H9 (cell line): Measurements from ENCODE around the gene NUDT14. TPM values are rescaled to one million over a fixed set of nuclear protein-coding genes. Genes with fewer than 3 reads are reported as not detected.

Experiments
- DNase-seq: peaks from one replicate; pipeline ENCODE4 v3.0.0-alpha.2; 2017
- H2AFZ ChIP-seq: one replicate; pipeline ENCODE4 v1.6.1; 2013; ENCODE audit warnings: mild to moderate bottlenecking, low read length, control low read depth, moderate library complexity
- H2AK5ac ChIP-seq: 2 replicates; pipeline ENCODE4 v1.6.1; 2013; ENCODE audit warnings: low read length, control low read depth, mixed read lengths; ENCODE audit not compliant: insufficient read length
- H2BK120ac ChIP-seq: one replicate; pipeline ENCODE4 v1.6.1; 2013; ENCODE audit warnings: low read depth, mild to moderate bottlenecking, low read length, control low read depth, inconsistent platforms; ENCODE audit not compliant: poor library complexity, severe bottlenecking
- H2BK12ac ChIP-seq: 2 replicates; pipeline ENCODE4 v1.6.1; 2013; ENCODE audit warnings: low read length, control low read depth, mixed read lengths, low read depth; ENCODE audit not compliant: insufficient read length
- H2BK15ac ChIP-seq: 2 replicates; pipeline ENCODE4 v1.6.1; 2013; ENCODE audit warnings: low read depth, low read length, control low read depth
- H2BK20ac ChIP-seq: one replicate; pipeline ENCODE4 v1.6.1; 2013; ENCODE audit warnings: low read depth, mild to moderate bottlenecking, low read length, control low read depth, inconsistent platforms; ENCODE audit not compliant: poor library complexity, severe bottlenecking
- H2BK5ac ChIP-seq: 2 replicates; pipeline ENCODE4 v1.6.1; 2013; ENCODE audit warnings: low read length, control low read depth, mixed read lengths; ENCODE audit not compliant: insufficient read length
- H3K14ac ChIP-seq: 2 replicates; pipeline ENCODE4 v1.6.1; 2013; ENCODE audit warnings: low read length, control low read depth; ENCODE audit not compliant: insufficient read depth
- H3K18ac ChIP-seq: 2 replicates; pipeline ENCODE4 v1.6.1; 2013; ENCODE audit warnings: low read depth, mild to moderate bottlenecking, mixed read lengths, low read length, control low read depth; ENCODE audit not compliant: insufficient read length
- H3K23ac ChIP-seq: 2 replicates; pipeline ENCODE4 v1.6.1; 2013; ENCODE audit warnings: low read length, control low read depth, mixed read lengths, low read depth; ENCODE audit not compliant: insufficient read length
- H3K23me2 ChIP-seq: 2 replicates; pipeline ENCODE4 v1.6.1; 2013; ENCODE audit warnings: low read depth, mild to moderate bottlenecking, mixed read lengths, low read length, control low read depth; ENCODE audit not compliant: insufficient read length, poor library complexity, severe bottlenecking
- H3K27ac ChIP-seq: 2 replicates; pipeline ENCODE4 v1.5.1; 2013; ENCODE audit warnings: low read length, control low read depth, mixed read lengths, low read depth; ENCODE audit not compliant: insufficient read length
- H3K27me3 ChIP-seq: 2 replicates; pipeline ENCODE4 v1.6.1; 2013; ENCODE audit warnings: low read length, control low read depth, inconsistent platforms; ENCODE audit not compliant: insufficient read depth
- H3K4ac ChIP-seq: 2 replicates; pipeline ENCODE4 v1.6.1; 2013; ENCODE audit warnings: low read depth, mild to moderate bottlenecking, control low read depth, inconsistent platforms, low read length, moderate library complexity
- H3K4me1 ChIP-seq: 2 replicates; pipeline ENCODE4 v1.6.1; 2013; ENCODE audit warnings: low read length, control low read depth, inconsistent platforms; ENCODE audit not compliant: insufficient read depth
- H3K4me2 ChIP-seq: 2 replicates; pipeline ENCODE4 v1.6.1; 2013; ENCODE audit warnings: low read length, control low read depth, mixed read lengths; ENCODE audit not compliant: insufficient read length, insufficient read depth
- H3K56ac ChIP-seq: 2 replicates; pipeline ENCODE4 v1.6.1; 2013; ENCODE audit warnings: low read depth, mild to moderate bottlenecking, mixed read lengths, low read length, control low read depth; ENCODE audit not compliant: insufficient read length
- H3K79me1 ChIP-seq: 2 replicates; pipeline ENCODE4 v1.6.1; 2013; ENCODE audit warnings: low read depth, mild to moderate bottlenecking, moderate library complexity, low read length, control low read depth, inconsistent platforms; ENCODE audit not compliant: insufficient read depth, poor library complexity, severe bottlenecking
- H3K79me2 ChIP-seq: 2 replicates; pipeline ENCODE4 v1.6.1; 2013; ENCODE audit warnings: low read length, control low read depth, inconsistent platforms; ENCODE audit not compliant: insufficient read depth
- H3K9ac ChIP-seq: 2 replicates; pipeline ENCODE4 v1.6.1; 2013; ENCODE audit warnings: low read length, control low read depth, mixed read lengths; ENCODE audit not compliant: insufficient read length; ENCODE audit errors: extremely low read depth
- H3K9me3 ChIP-seq: one replicate; pipeline ENCODE4 v1.6.1; 2013; ENCODE audit warnings: low read depth, low read length, inconsistent platforms; ENCODE audit not compliant: control insufficient read depth
- H3T11ph ChIP-seq: one replicate; pipeline ENCODE4 v1.6.1; 2013; ENCODE audit warnings: mild to moderate bottlenecking, low read length, control low read depth, inconsistent platforms
- H4K20me1 ChIP-seq: one replicate; pipeline ENCODE4 v1.6.1; 2013; ENCODE audit not compliant: control insufficient read depth, insufficient read length, insufficient read depth
- H4K5ac ChIP-seq: 2 replicates; pipeline ENCODE4 v1.6.1; 2013; ENCODE audit warnings: low read depth, mild to moderate bottlenecking, mixed read lengths, low read length, control low read depth; ENCODE audit not compliant: insufficient read length
- H4K8ac ChIP-seq: replicated peaks from 2 replicates; pipeline ENCODE4 v1.6.1; 2013; ENCODE audit warnings: low read length, control low read depth, mixed read lengths, low read depth; ENCODE audit not compliant: insufficient read length
- H4K91ac ChIP-seq: 2 replicates; pipeline ENCODE4 v1.6.1; 2013; ENCODE audit warnings: low read depth, mild to moderate bottlenecking, moderate library complexity, mixed read lengths, low read length, control low read depth; ENCODE audit not compliant: insufficient read length
- H3K27ac Mint-ChIP-seq, 3 experiments: 2 replicates in 2 of 3; 3 replicates in 1 of 3; pipeline ENCODE4 v1.8.0; 2020 to 2021; ENCODE audit warnings: mixed read lengths in 3 of 3, mild to moderate bottlenecking in 1 of 3, moderate library complexity in 1 of 3
- H3K27me3 Mint-ChIP-seq: 2 replicates; pipeline ENCODE4 v1.8.0; 2021; ENCODE audit warnings: low read depth, mild to moderate bottlenecking, moderate library complexity, mixed read lengths
- H3K36me3 Mint-ChIP-seq, 3 experiments: 2 replicates in 2 of 3; 3 replicates in 1 of 3; pipeline ENCODE4 v1.8.0; 2020 to 2021; ENCODE audit warnings: low read depth in 3 of 3, mixed read lengths in 3 of 3; ENCODE audit not compliant: insufficient read depth in 1 of 3
- H3K4me1 Mint-ChIP-seq, 2 experiments: 2 replicates each; pipeline ENCODE4 v1.8.0; 2020; ENCODE audit warnings: mixed read lengths in 2 of 2
- H3K4me3 Mint-ChIP-seq, 2 experiments: 2 replicates in 1 of 2; 3 replicates in 1 of 2; pipeline ENCODE4 v1.8.0; 2020 to 2021; ENCODE audit warnings: mild to moderate bottlenecking in 2 of 2, mixed read lengths in 2 of 2, moderate library complexity in 1 of 2
- H3K9me3 Mint-ChIP-seq, 2 experiments: 2 replicates in 1 of 2; 3 replicates in 1 of 2; pipeline ENCODE4 v1.8.0; 2020; ENCODE audit warnings: mild to moderate bottlenecking in 2 of 2, mixed read lengths in 2 of 2, moderate library complexity in 1 of 2
- WGBS: extraction: QIAGEN DNeasy Blood & Tissue Kit; methylation state at CpG from one replicate; pipeline ENCODE4 v1.1.7; 2013; ENCODE audit warnings: missing lambda C conversion rate, low lambda C conversion rate, mixed read lengths; ENCODE audit not compliant: insufficient read length; ENCODE audit errors: extremely low coverage; 5-methylcytosine and 5-hydroxymethylcytosine counted together
- total RNA-seq: library from RNA; stranded (reverse); gene quantifications from 2 replicates; pipeline ENCODE4 v1.2.1, GENCODE V29; 2021
- TF ChIP-seq, protein P1 (sequence below): fragments of 200-600 bp; sonication (generic); conservative IDR thresholded peaks from 3 replicates; pipeline ENCODE4 v1.8.0; 2021; ENCODE audit warnings: antibody characterized with exemption, mild to moderate bottlenecking

NUDT14 gene
- total RNA-seq, 1 experiment from 2014 or later: 41.1 TPM

DNA sequence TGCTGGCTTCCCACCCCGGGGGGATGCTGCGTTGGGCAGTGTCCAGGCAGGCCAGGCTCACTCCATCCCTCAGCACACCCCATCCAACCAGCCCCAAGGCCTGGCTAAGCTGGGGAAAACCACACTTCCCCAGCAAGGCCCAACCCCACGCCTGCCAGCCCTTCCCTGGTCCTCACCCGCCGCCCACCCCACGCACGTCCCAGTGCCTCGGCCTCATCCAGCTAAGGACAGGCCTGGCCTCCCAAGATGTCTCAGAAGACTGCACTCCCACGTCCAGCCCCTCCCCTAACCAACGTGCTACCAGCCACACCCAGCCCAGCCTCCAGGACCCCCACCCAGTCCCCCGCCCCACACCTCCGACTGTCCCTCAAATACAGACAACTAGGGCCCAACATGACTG is 22.3 kb downstream of the NUDT14 start:
- Histone ChIP-seq H2BK20ac (no peak overlapping the region), H3T11ph (no peak overlapping the region), H4K8ac (no peak overlapping the region), H2BK5ac (no peak overlapping the region), H2BK15ac (no peak overlapping the region), H3K56ac (no peak overlapping the region), H3K23me2 (no peaks in the 10 kb centered on the region), H2AK5ac (no peak overlapping the region), H2BK120ac (no peak overlapping the region), H2BK12ac (no peak overlapping the region), H3K23ac (no peak overlapping the region), H3K79me2 (no peaks in the 10 kb centered on the region), H3K79me1 (no peaks in the 10 kb centered on the region), H3K18ac (no peak overlapping the region), H3K4me1 (no peaks in the 10 kb centered on the region), H3K9me3 (no peaks in the 10 kb centered on the region), H4K5ac (no peak overlapping the region), H3K9ac (no peak overlapping the region), H3K27ac (no peak overlapping the region), H4K91ac (no peak overlapping the region), H3K14ac (no peak overlapping the region), H3K27me3 (no peaks in the 10 kb centered on the region), H3K4ac (no peak overlapping the region), H2AFZ (no peak overlapping the region), H4K20me1 (no peaks in the 10 kb centered on the region), H3K4me2 (no peak overlapping the region)
- Mint-ChIP-seq H3K36me3 (no peaks in the 10 kb centered on the region), H3K27me3 (peaks cover 1% of the 10 kb centered on the region; the same call in 1 of the 2 replicates), H3K4me1 (peaks cover 2 to 36% of the 10 kb centered on the region in 2 experiments), H3K27ac (no peak overlapping the region), H3K9me3 (no peaks in the 10 kb centered on the region), H3K4me3 (no peak overlapping the region)
- no peak for DNase-seq
- TF ChIP-seq, protein P1, sequence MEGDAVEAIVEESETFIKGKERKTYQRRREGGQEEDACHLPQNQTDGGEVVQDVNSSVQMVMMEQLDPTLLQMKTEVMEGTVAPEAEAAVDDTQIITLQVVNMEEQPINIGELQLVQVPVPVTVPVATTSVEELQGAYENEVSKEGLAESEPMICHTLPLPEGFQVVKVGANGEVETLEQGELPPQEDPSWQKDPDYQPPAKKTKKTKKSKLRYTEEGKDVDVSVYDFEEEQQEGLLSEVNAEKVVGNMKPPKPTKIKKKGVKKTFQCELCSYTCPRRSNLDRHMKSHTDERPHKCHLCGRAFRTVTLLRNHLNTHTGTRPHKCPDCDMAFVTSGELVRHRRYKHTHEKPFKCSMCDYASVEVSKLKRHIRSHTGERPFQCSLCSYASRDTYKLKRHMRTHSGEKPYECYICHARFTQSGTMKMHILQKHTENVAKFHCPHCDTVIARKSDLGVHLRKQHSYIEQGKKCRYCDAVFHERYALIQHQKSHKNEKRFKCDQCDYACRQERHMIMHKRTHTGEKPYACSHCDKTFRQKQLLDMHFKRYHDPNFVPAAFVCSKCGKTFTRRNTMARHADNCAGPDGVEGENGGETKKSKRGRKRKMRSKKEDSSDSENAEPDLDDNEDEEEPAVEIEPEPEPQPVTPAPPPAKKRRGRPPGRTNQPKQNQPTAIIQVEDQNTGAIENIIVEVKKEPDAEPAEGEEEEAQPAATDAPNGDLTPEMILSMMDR: no peak
- WGBS: no CpG with 5 or more reads among the region's 12 CpGs
